Fibroblast of skin of left quadriceps (primary cell): Measurements from ENCODE around the gene MLXIP.
"Not testable (repeated sequence)": the region's sequence is repeated elsewhere in the genome, so short reads cannot be mapped to it uniquely, and the experiment has no call there.

Experiments
- DNase-seq, 2 experiments: peaks; one replicate each; pipeline ENCODE4 v3.0.0-alpha.2; 2013; ENCODE audit warnings: low read depth in 2 of 2

Gene MLXIP, protein sequence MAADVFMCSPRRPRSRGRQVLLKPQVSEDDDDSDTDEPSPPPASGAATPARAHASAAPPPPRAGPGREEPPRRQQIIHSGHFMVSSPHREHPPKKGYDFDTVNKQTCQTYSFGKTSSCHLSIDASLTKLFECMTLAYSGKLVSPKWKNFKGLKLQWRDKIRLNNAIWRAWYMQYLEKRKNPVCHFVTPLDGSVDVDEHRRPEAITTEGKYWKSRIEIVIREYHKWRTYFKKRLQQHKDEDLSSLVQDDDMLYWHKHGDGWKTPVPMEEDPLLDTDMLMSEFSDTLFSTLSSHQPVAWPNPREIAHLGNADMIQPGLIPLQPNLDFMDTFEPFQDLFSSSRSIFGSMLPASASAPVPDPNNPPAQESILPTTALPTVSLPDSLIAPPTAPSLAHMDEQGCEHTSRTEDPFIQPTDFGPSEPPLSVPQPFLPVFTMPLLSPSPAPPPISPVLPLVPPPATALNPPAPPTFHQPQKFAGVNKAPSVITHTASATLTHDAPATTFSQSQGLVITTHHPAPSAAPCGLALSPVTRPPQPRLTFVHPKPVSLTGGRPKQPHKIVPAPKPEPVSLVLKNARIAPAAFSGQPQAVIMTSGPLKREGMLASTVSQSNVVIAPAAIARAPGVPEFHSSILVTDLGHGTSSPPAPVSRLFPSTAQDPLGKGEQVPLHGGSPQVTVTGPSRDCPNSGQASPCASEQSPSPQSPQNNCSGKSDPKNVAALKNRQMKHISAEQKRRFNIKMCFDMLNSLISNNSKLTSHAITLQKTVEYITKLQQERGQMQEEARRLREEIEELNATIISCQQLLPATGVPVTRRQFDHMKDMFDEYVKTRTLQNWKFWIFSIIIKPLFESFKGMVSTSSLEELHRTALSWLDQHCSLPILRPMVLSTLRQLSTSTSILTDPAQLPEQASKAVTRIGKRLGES

DNA sequence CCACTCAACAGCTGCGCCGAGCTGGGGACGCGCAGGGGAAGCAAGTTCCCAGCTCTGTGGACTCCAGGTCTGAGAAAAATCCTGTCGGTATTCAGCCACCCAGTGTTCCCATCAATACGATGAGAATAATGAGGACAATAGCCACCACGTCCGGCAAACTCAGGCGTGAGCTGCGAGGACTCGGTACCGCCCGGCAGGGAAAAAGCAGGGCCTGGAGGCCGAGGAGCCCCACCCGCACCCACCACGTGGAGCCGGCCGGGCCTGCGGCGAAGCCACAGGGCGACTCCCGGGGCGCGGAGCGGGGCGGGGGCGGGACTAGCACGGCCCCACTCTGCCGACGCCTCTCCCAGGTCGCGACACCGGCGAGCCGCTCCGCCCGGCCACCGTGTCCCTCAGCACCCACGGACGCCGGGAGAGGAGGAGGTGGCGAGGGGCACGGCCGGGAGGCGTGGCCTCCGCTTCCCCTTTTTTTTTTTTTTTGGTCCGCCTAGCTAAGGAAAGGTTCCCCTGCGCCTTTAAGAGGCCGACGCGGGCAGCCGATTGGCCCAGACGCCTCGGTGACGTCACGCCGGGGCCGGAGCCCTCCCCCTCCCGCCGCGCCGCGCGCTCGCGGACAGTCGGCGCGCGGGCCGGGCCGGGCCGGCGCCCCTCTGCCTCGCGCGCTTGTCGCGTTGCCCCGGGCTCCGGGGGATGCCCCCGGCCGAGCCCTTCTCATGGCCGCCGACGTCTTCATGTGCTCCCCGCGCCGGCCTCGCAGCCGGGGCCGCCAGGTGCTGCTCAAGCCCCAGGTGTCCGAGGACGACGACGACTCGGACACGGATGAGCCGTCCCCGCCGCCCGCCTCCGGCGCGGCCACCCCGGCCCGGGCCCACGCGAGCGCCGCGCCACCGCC lies at the start of gene MLXIP:
Gene MLXIP (plus strand): TSS at position 616 of the 892 bp plus-strand sequence. CDS start 98 bp downstream, at position 714.
- peak; percentile 81 to 85 for DNase-seq

DNA sequence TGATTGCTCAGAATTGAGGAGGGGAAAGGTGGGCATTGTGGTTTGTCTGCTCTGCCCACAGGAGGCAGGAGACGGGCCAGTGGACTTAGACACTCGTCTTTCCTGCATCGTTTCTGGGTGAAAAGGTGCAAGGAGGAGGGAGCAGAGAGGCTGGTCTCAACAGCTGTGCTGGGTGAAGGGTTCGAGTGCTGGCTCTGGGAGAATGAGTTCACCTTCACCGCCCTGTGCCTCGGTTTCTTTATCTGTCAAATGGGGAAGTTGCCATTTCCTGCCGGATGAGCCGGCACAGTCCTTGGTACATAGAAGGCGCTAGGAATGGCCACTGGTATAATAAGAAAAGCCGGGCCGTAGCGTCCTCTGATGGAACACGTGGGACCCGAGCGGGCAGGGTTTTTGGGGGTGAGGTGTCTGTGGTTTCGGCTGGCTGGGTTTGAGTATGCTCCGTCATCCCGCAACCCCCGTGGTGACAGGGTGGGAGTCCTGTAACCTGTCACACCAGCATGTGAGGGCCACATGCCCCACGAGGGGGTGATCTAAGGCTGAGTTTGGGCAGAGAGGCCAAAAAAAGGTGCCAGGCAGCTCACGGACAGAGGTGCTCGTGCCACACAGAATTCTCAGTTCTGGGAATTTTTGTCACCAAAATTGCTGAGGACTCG lies 49.5 kb upstream of the MLXIP start:
- DNase-seq: no peak

DNA sequence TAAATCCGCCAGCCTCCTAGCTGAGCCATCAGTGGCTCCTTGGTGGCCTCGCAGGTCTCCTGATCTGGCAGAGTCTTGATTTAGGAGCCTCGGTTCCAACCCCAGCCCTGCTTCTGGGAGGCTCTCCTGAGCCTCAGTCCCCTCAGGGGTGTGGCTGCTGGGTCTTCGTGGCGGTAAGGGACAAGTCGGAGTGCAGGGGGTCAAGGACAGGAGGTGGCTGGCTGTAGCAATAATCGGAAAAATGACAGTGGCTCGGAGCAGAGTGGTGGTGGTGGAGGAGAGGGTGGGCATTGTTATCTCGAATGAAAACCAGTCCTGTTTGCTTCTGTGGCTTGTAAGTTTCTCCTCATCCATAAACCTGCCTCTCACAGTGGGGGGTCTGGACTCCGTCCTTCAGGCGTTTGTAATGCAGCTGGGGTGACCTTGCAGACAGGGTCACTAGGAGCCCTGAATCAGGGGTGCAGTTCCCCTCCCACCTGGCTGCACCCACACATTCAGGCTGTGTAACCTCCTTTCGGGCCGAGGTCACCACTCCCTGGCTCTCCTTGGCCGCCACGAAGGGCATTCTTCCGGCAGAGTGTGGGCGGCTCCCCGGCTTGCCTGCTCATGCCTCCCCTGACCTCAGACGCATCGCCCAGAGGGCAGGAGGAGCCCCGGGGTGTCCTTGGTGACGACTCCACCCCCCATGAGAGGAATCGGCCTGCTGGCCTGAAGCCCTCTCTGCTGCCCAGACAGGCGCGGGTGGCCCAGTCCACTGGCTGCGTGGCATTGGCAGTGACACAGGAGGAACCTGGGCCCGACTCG lies 48.7 kb upstream of the MLXIP start:
- DNase-seq: no peak

DNA sequence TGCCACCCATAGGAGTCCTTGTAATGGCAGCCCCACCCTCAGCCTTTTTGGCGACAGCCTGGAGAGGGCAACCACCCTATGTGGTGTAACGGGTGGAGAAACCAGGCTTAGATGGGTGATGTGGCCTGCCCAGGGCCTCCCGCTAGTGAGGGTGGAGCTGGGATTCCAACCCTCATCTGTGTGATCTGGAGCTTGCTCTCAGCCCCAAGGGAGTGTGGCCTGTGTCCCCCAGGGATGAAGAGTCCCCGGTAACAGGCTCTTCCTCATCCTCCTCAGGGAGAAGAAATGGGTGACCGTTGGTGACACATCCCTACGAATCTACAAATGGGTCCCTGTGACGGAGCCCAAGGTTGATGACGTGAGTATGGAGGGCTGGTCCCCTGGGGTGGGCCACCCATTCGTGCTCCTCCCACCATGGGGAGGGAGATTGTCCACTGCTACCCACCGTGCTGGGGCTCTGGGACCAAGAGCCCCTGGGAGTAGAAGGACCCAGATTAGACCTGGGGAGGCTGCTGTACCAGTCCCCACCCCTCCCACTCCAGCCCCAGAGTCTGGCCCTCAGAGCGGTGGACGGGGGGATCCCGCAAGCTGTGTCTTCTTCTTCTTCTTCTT lies 48.0 kb upstream of the MLXIP start:
- DNase-seq: no peak

DNA sequence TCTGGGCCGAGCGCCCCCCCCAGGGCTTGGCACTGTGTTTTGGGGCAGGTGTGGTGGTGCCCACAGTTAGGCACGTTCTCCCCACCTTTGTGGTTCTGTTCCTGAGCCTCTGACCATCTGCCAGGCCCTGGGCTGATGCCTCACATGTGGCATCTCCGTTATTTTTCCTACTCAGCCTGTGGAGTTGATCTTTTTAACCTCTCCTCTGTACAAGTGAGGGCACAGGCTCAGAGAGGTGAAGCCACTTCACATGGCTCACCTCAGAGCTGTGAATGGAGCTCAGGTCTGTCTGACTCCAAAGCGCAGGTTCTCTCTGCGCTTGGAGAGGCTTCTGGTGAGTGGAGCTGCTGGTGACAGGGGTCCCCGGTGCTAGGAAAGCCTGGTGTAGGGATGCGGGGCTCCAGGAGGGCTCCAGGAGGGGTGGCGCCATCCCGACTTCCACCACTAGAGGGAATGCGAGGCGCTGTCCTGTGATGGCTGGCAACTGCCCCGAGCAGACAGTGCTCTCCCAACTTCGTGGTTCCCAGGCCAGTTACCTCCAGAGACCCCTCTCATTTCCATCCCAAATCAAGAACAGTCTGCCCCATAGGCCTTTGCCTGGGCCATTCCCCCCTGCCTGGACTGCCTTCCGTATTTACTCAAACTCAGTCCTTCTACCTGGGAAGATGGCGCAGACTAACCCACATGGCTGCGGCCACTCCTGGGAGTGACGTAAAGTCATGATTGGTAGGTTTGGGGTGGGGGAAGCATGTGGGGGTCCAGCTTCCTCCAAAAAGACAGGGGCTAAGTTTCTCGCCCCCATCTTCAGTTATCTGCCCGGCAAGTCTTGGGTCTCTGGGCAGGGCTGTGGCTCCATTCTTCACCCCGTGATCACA lies 47.0 kb upstream of the MLXIP start:
- no peak for DNase-seq

DNA sequence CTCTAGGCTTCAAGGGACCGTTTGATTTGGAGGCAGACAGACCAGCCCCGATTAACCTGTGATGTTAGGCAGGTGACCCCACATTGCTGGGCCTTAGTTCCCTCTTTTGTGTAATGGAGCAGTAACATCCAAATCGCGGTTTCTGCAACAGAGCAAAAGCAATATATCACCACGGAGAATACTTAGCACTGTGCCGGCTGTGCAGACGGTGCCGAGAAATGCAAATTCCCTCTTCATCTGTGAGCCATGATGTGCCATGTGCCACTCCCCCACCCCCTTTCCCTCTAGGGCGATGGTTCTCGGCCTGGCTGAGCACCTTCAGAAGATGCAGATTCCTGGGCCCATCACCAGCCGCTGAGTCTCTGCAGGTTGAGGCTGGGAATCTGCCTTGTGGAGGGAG lies 46.0 kb upstream of the MLXIP start:
- DNase-seq: no peak

DNA sequence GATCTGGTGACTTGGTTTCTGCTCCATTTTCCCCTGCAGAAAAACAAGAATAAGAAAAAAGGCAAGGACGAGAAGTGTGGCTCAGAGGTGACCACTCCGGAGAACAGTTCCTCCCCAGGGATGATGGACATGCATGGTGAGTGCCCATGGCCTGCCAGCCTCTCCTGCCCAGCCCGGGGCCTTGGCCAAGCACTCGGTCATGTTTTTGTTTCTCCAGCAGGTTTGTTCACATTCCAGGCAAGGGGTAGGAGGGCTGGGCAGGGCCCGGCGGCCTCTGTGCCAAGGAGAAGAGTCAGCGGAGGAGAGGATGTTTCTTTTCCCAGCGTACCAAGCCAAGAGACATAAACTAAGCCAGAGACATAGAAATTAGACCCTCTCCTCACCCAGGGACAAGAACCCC lies 43.3 kb upstream of the MLXIP start:
- DNase-seq: no peak

DNA sequence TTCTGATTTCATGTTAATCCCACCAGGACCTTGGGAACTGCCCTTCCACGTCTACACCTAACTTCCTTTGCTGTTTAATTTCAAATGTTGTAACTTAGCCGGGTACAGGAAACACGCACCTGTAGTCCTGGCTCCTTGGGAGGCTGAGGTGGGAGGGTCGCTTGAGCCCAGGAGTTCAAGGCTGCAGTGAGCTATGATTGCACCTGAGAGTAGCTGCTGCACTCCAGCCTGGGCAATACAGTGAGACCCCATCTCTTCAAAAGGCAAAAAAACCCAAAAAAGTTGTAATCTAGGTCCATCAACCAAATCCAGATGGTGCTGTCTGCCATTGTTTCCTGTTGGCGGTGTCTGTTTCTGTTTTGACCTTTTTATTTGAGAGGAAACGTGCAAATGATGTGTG lies 42.4 kb upstream of the MLXIP start:
- DNase-seq: no peak

DNA sequence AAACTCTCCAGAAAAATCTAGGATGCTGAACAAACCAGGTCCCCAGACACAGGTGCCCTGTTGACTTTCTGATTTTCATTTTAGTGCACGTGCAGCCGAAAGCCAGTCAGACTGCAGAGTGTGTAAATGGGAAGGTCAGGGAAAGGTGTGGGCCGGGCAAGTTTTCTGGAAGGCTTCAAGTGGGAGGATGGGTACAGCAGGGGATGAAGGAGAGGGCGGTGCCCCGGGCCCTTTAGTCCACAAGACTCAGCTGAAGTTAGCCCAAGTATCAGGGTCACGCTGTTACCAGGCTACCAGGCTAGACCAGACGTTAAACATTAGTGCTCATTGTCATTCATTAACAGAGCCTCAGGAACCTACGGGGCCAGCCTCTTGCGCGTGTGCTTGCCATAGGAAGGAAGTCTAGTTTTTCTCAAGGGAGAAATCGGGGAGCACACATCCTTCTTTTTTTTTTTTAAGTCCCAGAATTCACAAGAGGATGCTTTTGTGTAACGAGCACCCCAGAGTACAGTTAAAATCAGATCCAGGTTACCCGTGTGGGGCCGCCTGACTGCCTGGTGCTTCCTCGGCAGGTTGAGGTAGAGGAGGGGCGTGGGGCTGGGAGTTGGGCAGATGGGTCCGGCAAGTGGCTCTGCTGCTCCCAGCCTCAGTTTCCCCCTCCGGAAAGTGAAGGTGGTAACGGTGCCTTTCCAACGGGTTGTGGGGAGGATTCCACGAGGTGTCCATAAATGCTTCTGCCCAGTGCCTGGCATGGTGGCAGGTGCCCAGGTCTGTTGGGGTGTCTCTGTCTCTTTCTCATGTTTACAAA lies 37.8 kb upstream of the MLXIP start:
- DNase-seq: no peak

DNA sequence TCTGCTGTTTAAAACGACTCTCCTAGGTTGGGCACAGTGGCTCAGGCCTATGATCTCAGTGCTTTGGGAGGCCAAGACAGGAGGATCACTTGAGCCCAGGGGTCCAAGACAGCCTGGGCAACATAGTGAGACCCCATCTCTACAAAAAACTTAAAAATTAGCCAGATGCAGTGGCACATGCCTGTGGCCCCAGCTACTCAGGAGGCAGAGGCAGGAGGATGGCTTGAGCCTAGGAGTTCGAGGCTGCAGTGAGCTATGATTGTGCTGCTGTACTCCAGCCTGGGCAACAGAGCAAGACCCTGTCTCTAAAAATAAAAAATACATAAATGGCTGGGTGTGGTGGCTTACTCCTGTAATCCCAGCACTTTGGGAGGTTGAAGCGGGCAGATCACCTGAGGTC lies 37.1 kb upstream of the MLXIP start:
- not testable (repeated sequence) for DNase-seq

DNA sequence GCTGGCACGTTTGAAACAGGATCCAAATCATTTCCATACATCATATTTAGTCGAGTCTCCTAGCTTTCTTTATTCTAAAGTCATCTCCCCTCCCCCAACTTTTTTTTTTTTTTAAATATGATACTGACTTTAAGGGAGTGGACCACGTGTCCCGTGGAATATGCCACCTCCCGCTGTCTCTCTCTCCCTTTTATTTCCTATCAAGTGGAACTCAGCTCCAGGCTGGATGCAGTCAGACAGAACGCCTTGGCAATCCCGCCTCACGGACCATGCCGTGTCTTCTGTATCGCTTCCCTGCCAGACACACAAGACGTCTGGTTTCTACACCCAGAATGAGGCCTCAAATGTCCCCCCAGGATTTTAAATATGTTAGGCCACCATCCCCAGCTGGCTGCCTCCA lies 35.6 kb upstream of the MLXIP start:
- no peak for DNase-seq

DNA sequence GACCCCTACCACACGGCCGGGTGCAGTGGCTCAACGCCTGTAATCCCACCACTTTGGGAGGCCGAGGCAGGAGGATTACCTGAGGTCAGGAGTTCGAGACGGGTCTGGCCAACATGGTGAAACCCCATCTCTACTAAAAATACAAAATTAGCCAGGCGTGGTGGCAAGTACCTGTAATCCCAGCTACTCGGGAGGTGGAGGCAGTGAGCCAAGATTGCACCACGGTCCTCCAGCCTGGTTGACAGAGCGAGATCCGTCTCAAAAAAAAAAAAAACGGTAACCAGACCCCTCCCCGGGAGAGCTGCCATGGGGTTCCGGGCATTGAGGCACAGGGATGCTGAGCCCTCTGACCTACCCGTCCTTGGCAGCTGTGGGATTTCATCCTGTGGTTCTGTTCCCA lies 35.1 kb upstream of the MLXIP start:
- DNase-seq: no peak

DNA sequence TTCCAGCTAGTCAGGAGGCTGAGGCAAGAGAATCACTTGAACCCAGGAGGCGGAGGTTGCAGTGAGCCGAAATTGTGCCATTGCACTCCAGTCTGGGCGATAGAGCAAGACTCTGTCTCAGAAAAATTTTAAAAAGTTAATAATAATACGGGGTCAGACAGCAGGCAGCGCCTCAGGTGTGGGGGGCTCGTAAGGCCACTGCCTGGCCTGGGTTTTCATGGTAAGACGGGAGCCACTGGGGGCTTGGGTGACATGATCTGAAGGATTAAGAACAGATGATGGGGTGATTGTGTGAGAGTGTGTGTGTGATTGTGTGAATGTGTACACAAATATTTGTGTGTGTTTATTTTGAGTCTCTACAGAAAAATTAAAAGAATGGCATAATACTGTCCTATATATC lies 33.3 kb upstream of the MLXIP start:
- no peak for DNase-seq

DNA sequence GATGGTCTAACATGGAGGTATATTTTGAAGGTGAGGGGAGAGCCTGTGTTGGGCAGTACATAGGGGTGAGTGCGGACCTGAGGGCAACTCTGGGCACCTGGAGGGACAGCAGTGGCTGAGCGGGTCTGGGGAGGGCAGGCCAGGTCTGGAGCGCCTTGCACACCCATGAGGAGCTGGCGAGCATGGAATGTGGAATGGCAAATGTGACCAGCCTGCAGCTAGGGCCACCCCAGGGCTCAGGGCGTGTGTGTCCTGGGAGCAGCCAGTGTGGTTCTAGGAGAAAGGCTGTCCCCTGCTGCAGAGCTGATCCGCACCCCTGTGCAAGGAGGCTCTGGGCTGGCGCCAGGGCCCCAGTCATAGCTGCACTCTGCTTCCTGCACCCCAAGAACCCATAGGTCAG lies 32.4 kb upstream of the MLXIP start:
- no peak for DNase-seq

DNA sequence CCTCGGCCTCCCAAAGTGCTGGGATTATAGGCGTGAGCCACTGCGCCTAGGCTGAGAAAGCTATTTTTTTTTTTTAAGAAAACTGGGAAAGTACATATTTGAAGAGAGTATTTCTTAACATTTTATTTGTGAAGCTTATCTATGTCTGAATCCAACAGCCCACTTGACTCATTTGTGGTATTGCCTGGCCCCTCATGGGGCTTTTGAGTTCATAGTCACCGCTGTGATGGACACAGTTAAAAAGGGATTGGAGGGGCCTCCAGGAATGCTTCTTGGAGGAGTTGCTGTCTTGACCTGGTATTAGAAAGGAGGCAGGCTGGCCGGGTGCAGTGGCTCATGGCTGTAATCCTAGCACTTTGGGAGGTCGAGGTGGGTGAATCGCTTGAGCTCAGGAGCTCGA lies 30.4 kb upstream of the MLXIP start:
- no peak for DNase-seq

DNA sequence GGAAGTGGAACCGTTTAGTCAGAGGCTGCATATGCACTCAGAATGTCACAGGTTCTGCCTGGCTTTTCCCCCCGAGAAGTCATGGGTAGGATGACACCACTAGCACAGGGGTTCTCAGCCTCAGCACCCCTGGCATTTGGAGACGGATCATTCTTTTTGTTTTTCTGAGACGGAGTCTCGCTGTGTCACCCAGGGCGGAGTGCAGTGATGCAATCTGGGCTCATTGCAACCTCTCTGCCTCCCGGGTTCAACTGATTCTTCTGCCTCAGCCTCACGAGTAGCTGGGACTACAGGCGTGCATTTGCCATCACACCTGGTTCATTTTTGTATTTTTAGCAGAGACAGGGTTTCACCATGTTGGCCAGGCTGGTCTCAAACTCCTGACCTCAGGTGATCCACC lies 28.7 kb upstream of the MLXIP start:
- no peak for DNase-seq

DNA sequence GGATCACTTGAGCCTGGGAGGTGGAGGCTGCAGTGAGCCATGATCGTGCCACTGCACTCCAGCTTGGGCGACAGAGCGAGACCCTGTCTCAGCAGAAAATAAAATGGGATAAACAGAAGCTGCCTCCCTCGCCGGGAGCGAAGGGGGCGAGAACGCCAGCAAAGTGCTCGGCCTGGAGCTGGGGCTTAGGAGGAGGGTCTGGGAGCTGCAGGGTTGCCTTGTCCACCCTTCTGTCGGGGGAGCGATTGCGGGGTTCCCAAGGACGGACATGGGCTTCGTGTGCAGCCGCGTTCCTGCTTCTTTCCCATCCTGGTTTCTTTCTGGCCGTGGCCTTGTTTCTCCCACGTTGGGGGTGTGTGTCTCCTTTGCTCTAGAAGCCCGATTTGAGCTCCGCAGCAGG lies 27.9 kb upstream of the MLXIP start:
- no peak for DNase-seq

DNA sequence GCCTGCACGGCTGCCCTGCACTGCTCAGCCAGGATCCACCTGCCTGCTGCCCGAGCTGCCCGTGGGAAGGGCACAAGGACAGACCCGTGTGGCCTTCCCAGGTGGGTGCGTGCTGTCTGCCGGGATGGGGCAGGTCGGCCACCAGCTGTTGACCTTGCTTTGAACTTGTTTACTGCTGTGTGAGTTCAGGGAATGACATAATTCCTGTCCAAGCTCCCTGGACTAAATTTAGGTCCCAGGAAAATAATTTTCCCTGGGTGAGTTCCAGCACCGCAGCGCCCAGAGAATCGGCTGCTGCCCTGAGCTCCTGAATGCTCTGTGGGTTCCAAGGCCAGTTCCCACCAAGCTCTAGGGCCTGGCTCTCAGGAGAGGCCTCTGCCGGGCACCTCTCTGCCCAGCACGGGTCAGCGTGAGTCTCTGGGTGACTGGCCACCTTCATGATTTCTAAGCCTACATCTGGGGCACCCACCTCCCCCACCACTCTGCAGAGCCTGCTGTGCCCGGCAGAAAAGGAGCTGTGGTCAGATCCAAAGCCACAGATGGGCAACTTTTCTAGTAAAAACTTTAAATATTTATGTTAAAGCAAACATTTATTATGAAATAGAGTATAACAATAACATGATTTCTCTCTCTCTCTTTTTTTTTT lies 27.2 kb upstream of the MLXIP start:
- no peak for DNase-seq
